Measurements from ENCODE around the gene HBQ1.

HBQ1 gene

DNA sequence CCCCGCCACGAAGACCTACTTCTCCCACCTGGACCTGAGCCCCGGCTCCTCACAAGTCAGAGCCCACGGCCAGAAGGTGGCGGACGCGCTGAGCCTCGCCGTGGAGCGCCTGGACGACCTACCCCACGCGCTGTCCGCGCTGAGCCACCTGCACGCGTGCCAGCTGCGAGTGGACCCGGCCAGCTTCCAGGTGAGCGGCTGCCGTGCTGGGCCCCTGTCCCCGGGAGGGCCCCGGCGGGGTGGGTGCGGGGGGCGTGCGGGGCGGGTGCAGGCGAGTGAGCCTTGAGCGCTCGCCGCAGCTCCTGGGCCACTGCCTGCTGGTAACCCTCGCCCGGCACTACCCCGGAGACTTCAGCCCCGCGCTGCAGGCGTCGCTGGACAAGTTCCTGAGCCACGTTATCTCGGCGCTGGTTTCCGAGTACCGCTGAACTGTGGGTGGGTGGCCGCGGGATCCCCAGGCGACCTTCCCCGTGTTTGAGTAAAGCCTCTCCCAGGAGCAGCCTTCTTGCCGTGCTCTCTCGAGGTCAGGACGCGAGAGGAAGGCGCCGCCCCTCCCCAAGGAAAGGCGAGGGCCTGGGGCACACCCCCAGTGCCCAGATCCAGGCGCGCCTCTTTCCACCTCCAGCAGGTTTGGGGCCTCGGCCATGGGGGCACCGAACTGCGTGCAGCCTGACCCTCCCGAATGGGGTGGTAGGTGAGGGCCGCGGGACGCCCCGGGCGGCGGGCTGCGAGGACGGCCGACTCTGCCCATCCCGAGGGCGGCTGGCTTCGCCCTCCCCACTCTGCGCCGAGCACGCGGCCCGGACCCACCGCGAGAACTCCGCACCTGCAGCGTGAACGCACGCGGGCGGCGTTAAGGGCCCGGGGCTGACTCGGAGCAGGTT is 664 bp downstream of the HBQ1 start:
- peak; percentile 83 for DNase-seq (ENCODE audit: low read depth)
- TF ChIP-seq, protein P1, sequence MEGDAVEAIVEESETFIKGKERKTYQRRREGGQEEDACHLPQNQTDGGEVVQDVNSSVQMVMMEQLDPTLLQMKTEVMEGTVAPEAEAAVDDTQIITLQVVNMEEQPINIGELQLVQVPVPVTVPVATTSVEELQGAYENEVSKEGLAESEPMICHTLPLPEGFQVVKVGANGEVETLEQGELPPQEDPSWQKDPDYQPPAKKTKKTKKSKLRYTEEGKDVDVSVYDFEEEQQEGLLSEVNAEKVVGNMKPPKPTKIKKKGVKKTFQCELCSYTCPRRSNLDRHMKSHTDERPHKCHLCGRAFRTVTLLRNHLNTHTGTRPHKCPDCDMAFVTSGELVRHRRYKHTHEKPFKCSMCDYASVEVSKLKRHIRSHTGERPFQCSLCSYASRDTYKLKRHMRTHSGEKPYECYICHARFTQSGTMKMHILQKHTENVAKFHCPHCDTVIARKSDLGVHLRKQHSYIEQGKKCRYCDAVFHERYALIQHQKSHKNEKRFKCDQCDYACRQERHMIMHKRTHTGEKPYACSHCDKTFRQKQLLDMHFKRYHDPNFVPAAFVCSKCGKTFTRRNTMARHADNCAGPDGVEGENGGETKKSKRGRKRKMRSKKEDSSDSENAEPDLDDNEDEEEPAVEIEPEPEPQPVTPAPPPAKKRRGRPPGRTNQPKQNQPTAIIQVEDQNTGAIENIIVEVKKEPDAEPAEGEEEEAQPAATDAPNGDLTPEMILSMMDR (IDR thresholded peaks at IDR 0.05; ENCODE audit: insufficient read depth, low read depth, low read length, missing control alignments) = no peak
- H3K4me3 ChIP-seq (ENCODE audit: low read depth, low read length) = peak overlapping the region; percentile 21

DNA sequence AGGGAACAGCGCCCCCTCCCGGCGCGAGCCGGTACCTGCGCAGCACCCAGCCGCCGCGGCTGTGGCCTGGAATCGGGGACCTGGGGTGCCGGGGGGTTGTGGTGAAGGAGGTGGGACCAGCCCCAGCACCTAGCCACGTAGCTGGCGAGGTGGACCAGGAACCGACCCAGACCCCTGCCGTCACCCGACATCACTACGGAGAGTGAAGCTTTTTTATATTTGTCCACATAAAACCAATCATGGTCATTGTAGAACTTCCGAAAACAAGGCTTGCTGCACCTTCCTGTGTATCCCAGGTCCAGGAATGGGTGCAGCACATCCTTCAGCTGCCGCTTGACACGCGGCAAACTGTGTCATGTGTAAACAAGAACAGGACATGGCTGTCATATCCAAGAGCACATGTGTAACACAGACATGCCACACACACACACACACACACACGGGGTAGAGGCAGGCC is 1.3 kb downstream of the HBQ1 start:
- no peak overlapping the region for H3K4me3 ChIP-seq (ENCODE audit: low read depth, low read length)
- TF ChIP-seq, protein P1 (IDR thresholded peaks at IDR 0.05; ENCODE audit: insufficient read depth, low read depth, low read length, missing control alignments) = peak; percentile 96
- DNase-seq (ENCODE audit: low read depth) = no peak

DNA sequence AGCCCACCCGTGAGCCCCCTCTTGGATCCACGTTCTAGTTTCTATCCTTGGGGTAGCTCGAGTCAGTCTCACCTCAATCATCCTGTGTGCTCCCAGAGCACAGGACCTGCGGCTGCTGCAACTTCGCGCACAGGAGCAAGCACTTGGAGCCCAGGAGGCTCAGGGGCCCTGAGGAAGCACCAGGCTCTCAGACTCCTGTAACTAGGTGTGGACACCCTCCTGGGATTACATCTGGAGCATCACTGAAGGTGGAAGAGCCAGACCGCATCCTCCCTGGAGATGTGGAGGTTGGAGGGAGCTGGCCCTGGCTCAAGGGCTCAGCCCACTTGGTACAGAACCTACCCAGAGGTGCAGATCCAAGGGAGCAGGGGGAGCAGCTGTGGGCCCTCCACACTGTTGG is 2.7 kb downstream of the HBQ1 start:
- no peak overlapping the region for H3K4me3 ChIP-seq (ENCODE audit: low read depth, low read length)
- TF ChIP-seq, protein P1 (IDR thresholded peaks at IDR 0.05; ENCODE audit: insufficient read depth, low read depth, low read length, missing control alignments) = no peak
- DNase-seq (ENCODE audit: low read depth) = no peak

DNA sequence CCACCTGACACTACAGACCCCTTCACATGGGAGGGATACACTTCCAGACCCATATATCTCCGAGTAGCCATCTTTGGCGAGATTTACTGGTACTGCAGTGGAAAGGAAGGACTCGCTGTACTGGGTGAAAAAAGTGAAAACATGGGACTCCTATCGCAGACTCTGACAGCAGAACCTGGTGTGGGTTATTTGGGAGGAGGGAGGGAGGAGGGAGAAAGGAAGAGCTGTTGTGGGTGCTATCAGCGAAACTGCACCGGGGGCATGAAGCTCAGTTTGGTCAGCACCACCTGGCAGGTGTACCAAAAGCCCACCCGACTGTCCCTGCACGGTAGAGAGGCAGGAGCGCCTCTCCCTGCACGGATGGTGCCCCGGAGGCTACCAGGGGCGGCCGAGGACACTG is 5.0 kb downstream of the HBQ1 start:
- TF ChIP-seq, protein P1 (IDR thresholded peaks at IDR 0.05; ENCODE audit: insufficient read depth, low read depth, low read length, missing control alignments) = no peak
- DNase-seq (ENCODE audit: low read depth) = no peak
- H3K4me3 ChIP-seq (ENCODE audit: low read depth, low read length) = no peak overlapping the region

DNA sequence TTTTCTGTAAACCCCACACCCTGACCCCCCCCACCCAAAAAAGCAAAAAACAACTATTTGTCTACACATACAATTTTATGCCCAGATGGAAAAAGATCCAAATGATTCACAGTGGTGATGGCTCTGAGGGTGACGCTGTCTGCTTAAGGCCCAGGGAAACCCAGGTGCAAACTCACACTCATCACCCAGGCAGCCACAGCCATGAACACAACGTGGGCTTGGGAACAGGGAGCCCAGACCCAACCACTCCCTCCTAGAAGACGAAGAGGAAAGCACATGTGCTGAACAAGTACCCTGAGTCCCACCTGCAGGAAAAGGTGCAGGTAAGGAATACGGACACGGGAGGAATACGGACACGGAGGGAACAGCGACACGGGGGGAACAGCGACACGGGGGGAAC is 5.4 kb downstream of the HBQ1 start:
- no peak for DNase-seq (ENCODE audit: low read depth)
- no peak overlapping the region for H3K4me3 ChIP-seq (ENCODE audit: low read depth, low read length)
- TF ChIP-seq, protein P1 (IDR thresholded peaks at IDR 0.05; ENCODE audit: insufficient read depth, low read depth, low read length, missing control alignments) = no peak

DNA sequence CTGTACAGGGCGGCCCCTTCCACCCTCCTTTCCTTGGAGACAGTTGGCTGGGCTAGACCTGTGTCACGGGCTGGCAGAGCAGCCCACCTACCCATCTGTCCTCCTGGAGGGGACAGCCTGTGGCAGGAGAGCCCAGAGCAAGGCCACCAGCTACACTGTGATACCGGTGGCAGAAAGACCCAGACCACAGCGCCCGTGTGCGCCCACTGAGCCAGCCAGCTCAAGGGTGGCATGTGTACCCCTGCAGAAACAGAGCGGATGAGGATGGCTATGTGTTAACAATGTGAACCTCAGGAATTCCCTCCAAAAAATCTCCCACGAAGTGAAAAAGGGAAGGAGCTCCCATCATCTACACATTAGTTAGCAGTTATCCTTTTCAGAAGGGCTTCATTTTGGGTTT is 7.1 kb downstream of the HBQ1 start:
- no peak overlapping the region for H3K4me3 ChIP-seq (ENCODE audit: low read depth, low read length)
- TF ChIP-seq, protein P1 (IDR thresholded peaks at IDR 0.05; ENCODE audit: insufficient read depth, low read depth, low read length, missing control alignments) = no peak
- DNase-seq (ENCODE audit: low read depth) = no peak
